Endothelial cell of hepatic sinusoid (primary cell): ENCODE measurements around the gene PLEKHN1.
"Not testable (repeated sequence)": the region's sequence is repeated elsewhere in the genome, so short reads cannot be mapped to it uniquely, and the experiment has no call there.

Experiments
- in situ Hi-C: cut with HindIII; loops from 2 replicates; pipeline ENCODE4 v1.10.0; 2017; ENCODE audit warnings: low sequenced_read_pairs

The PLEKHN1 gene

DNA sequence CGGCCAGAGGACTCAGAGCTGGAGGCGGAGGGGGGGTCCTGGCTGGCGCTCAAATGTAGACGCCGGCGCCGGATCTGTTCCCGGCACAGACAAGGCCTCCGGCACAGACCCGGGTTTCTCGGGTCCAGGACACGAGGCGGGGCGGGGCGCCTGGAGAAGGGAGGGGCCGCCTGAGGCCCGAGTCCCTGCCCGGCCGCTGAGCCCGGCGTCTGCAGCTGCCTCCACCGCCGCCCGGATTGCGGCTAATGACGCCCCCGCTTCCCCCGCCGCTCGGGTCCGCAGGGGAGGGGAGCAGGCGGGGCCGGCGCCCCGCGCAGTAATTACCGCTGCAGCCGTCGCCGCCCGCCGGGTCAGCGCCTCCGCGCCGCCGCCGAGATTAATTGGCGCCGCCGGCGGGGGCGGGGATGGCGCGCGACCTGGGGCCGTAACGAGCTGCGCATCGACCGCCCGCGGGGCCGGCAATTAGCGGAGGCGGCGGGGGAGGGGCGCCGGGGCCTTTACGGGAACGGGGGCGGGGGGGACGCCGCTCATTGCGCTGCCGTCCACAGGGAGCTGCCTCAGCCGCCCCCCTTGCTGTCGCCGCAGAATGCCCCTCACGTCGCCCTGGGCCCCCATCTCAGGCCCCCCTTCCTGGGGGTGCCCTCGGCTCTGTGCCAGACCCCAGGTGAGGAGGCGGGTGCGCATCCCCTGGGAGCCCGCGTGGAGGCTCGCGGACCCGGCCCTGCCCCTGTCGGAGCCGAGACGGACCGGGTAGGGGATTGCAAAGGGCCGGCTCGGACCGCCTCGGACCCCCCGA is 24.5 kb upstream of the PLEKHN1 start:
- in situ Hi-C loops = no loop called here

- in situ Hi-C loops = no loop called here
These were observed 23.9 kb upstream of the PLEKHN1 start for GRCh38 chr1:942411-942821.

- in situ Hi-C loops = no loop called here
These were observed 23.3 kb upstream of the PLEKHN1 start for GRCh38 chr1:942864-943533.

GRCh38 chr1:943545-944340 is 22.5 kb upstream of the PLEKHN1 start:
- in situ Hi-C loops = no loop called here

GRCh38 chr1:944341-945325 is 21.6 kb upstream of the PLEKHN1 start:
- in situ Hi-C loops = no loop called here

- in situ Hi-C loops = no loop called here
These were observed 20.4 kb upstream of the PLEKHN1 start for GRCh38 chr1:945688-946556.

DNA sequence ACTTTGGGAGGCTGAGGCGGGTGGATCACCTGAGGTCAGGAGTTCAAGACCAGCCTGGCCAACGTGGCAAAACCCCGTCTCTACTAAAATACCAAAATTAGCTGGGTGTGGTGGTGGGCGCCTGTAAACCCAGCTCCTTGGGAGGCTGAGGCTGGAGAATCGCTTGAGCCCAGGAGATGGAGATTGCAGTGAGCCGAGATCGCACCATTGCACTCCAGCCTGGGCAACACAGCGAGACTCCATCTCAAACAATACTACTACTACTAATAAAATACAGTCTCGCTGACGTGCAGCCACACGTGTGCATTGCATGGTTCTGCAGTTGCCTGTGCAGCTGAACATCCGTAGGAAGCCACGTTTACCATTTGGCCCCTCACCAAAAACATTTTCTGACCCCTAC is 19.5 kb upstream of the PLEKHN1 start:
- in situ Hi-C loops = not testable (repeated sequence)

- in situ Hi-C loops = no loop called here
These were observed 18.3 kb upstream of the PLEKHN1 start for GRCh38 chr1:947958-948357.

DNA sequence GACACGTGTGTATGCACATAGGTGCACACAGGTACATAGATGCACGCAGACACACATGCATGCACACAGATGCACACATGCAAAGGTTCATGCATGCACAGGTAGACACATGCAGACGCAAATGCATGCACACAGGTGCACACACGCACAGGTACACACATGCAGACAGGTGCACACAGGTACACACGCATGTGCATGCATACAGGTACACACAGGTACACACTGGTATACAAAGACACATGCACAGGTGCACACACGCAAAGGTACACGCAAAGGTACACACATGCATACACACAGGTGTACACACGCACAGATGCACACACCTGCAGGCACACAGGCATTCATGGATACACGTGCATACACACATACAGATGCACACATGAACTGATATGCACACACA is 16.0 kb upstream of the PLEKHN1 start:
- in situ Hi-C loops = no loop called here

DNA sequence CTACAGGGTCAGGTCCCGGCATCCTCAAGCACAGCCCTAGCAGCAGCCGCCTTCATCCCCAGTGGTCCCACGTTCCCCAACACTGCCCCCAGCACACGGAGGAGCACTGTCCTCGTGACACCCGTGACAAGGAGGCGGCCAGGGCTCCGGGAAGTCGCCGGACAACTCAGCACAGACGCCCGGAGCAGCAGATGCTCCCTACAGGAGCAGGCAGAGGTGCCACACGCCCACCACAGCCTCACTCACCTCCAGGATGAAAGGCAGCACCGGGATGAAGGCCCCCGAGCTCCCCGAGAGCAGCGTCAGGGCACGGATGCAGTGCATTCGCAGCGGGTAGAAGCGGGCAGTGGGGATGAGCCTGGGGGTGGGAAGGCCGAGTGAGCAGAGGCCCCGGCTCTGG is 15.4 kb upstream of the PLEKHN1 start:
- in situ Hi-C loops = no loop called here

GRCh38 chr1:951364-951763 is 14.9 kb upstream of the PLEKHN1 start:
- in situ Hi-C loops = no loop called here

DNA sequence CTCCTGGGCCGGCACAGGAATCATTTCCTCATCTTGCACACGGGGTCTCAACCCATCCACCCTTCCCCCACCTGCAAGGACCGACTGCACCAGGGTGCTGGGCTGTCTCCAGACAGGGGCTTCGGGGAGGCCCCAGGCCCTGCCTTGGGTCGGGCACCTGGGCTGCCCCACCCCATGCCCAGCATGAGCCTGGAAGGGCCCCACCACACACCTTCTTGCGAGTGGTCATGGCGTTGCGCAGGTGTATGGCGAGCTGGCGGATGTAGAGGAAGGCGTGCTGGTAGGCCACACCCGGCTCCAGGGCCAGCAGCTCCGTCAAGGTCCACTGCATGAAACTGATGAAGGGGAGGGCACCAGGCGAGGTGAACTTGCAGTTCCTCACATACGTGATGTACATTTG is 14.1 kb upstream of the PLEKHN1 start:
- in situ Hi-C loops = no loop called here

DNA sequence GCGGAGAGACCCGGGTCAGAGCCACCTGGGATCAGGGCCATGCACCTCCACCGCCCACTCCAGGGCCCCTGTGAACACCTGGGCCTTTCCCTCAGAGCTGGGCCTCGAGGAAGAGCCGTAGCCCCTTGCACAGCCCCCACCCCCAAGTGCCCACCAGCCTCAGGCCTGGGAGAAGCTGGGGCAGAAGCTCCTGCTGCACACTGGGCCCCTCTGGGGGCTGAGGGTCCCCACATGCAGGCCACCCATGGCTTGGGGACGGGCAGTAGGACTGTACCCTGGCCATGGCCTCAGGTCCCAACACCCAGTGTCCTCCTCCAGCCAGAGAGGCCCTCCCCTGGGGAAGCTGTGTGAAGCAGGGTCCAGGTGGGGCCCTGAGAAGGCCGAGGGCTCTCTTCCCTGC is 13.7 kb upstream of the PLEKHN1 start:
- in situ Hi-C loops = no loop called here

DNA sequence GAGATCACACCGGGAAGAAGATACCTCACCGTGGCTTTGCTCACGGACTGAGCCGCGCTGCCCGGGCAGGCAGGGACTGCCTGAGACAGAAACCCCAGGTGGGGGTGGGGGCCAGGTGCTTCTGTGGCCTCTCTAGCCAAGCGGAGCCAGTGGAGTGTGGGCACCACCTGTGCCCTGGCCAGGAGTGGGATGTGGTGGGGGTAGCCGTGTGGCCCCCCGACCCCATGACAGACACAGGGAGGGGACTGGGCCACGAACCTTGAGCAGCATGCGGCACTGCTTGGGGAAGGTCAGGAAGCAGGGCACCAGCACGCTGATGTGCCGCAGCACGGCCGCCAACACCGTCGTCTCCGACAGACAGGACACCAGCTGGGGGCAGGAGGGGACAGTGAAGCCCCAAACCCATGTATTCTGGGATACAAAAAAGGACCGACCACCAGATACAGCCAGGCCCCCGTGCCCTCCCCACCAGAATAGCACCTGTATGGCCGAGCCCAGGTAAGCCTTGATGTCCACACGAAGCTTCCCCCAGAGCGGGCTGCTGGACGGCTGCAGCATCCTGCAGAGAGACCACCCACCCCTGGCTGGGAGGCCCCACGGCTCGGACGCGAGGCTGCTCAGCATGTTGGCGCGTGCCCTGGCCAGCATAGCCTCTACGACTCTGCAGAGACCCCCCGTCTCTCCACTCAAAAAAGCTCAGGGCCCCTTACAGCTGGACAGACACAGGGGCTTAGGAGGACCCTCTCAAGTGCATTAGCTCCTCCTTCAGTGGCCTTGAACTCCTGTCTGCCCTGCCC is 12.6 kb upstream of the PLEKHN1 start:
- in situ Hi-C loops = no loop called here

DNA sequence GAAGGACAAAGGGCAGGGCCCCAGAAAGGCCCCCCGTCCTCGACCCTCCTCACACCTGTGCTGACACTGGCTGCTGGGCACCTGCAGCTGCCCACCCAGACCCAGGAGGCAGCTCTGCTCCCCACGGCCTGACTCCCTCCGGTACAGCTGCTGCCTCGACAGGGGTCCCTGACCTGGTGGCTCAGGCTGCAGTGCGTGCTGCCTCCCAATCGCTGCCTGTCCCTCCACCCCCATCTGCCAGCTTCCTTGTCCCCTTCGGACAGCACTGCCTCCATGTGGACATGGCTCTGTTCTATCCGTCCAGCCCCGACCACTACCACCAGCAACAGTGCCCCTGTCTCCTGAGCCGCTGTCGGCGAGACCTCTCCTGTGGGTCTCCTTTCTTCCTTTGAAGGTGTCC is 11.4 kb upstream of the PLEKHN1 start:
- in situ Hi-C loops = no loop called here

GRCh38 chr1:955474-955873 is 10.8 kb upstream of the PLEKHN1 start:
- in situ Hi-C loops = no loop called here

DNA sequence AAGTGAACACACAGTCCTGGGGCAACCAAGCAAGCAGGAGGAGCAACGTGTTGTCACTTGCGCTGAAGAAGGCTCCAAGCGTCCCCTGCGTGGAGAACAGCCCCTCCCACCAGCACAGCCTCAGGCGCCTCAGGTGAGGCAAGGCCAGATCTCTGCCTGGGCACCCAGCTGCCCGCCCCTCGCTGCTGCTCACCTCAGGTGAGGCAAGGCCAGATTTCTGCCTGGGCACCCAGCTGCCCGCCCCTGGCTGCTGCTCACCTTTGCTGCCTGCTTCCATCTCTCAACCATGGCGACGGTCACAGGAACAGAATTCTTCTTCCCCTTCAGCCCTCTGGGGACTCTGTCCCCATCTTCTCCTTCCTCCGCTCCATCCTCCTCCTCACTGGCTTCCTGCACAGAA is 9.6 kb upstream of the PLEKHN1 start:
- in situ Hi-C loops = no loop called here

DNA sequence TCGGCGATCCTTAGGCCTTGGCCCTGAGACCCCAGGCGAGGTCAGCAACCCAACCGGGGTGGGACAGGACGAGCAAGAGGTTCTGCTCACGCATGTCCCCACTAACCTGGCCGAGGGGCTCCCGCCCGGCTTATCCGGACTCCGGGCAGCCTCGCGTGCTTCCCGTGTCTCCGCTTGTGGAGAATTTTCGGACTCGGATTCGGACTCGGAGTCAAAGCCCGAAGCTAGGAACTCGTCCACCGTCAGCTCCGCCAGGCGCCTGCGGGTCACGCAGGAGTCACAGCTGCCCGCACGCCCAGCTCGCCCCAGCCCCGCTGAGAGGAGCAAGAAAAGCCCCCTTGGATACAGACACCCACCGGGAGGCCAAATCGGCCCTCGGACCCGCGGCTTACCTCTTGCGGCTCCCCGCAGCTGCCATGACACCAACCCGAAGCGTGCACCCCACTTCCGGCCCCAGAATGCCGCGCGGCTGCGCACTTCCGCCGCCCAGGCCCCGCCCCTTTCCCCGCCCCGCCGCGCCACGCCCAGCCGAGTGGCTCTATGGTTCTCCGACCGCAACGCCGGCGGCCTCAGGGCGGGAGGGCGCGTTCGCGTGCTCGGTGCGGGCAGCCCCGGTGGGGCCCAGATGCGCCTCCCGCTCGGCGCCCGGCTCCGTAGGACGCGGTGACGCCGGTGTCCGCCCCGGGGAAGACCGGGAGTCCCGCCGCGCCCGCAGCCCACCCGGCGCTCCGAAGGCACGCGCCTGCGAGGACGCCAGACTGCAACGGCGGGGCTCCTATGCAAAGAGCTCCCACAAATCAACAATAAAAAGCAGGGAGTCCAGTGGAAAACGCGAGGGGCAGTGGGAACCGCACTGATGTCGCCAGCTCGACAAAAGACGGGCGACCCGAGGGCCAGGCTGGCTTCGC is 7.2 kb upstream of the PLEKHN1 start, which contains the start of gene NOC2L:
NOC2L (minus strand) TSS at position 434 of the 908 bp plus-strand sequence; CDS start at position 418, 16 bp downstream.
- in situ Hi-C loops = no loop called here
